H9 (cell line): Measurements from ENCODE around the gene ZNF683. TPM values are rescaled to one million over a fixed set of nuclear protein-coding genes. Genes with fewer than 3 reads are reported as not detected.

Experiments used
- DNase-seq: peaks from one replicate; pipeline ENCODE4 v3.0.0-alpha.2; 2017
- H2AFZ ChIP-seq: one replicate; pipeline ENCODE4 v1.6.1; 2013; ENCODE audit warnings: mild to moderate bottlenecking, low read length, control low read depth, moderate library complexity
- H2AK5ac ChIP-seq: 2 replicates; pipeline ENCODE4 v1.6.1; 2013; ENCODE audit warnings: low read length, control low read depth, mixed read lengths; ENCODE audit not compliant: insufficient read length
- H2BK120ac ChIP-seq: one replicate; pipeline ENCODE4 v1.6.1; 2013; ENCODE audit warnings: low read depth, mild to moderate bottlenecking, low read length, control low read depth, inconsistent platforms; ENCODE audit not compliant: poor library complexity, severe bottlenecking
- H2BK12ac ChIP-seq: 2 replicates; pipeline ENCODE4 v1.6.1; 2013; ENCODE audit warnings: low read length, control low read depth, mixed read lengths, low read depth; ENCODE audit not compliant: insufficient read length
- H2BK15ac ChIP-seq: 2 replicates; pipeline ENCODE4 v1.6.1; 2013; ENCODE audit warnings: low read depth, low read length, control low read depth
- H2BK20ac ChIP-seq: one replicate; pipeline ENCODE4 v1.6.1; 2013; ENCODE audit warnings: low read depth, mild to moderate bottlenecking, low read length, control low read depth, inconsistent platforms; ENCODE audit not compliant: poor library complexity, severe bottlenecking
- H2BK5ac ChIP-seq: 2 replicates; pipeline ENCODE4 v1.6.1; 2013; ENCODE audit warnings: low read length, control low read depth, mixed read lengths; ENCODE audit not compliant: insufficient read length
- H3K14ac ChIP-seq: 2 replicates; pipeline ENCODE4 v1.6.1; 2013; ENCODE audit warnings: low read length, control low read depth; ENCODE audit not compliant: insufficient read depth
- H3K18ac ChIP-seq: 2 replicates; pipeline ENCODE4 v1.6.1; 2013; ENCODE audit warnings: low read depth, mild to moderate bottlenecking, mixed read lengths, low read length, control low read depth; ENCODE audit not compliant: insufficient read length
- H3K23ac ChIP-seq: 2 replicates; pipeline ENCODE4 v1.6.1; 2013; ENCODE audit warnings: low read length, control low read depth, mixed read lengths, low read depth; ENCODE audit not compliant: insufficient read length
- H3K23me2 ChIP-seq: 2 replicates; pipeline ENCODE4 v1.6.1; 2013; ENCODE audit warnings: low read depth, mild to moderate bottlenecking, mixed read lengths, low read length, control low read depth; ENCODE audit not compliant: insufficient read length, poor library complexity, severe bottlenecking
- H3K27ac ChIP-seq: 2 replicates; pipeline ENCODE4 v1.5.1; 2013; ENCODE audit warnings: low read length, control low read depth, mixed read lengths, low read depth; ENCODE audit not compliant: insufficient read length
- H3K27me3 ChIP-seq: 2 replicates; pipeline ENCODE4 v1.6.1; 2013; ENCODE audit warnings: low read length, control low read depth, inconsistent platforms; ENCODE audit not compliant: insufficient read depth
- H3K4ac ChIP-seq: 2 replicates; pipeline ENCODE4 v1.6.1; 2013; ENCODE audit warnings: low read depth, mild to moderate bottlenecking, control low read depth, inconsistent platforms, low read length, moderate library complexity
- H3K4me1 ChIP-seq: 2 replicates; pipeline ENCODE4 v1.6.1; 2013; ENCODE audit warnings: low read length, control low read depth, inconsistent platforms; ENCODE audit not compliant: insufficient read depth
- H3K4me2 ChIP-seq: 2 replicates; pipeline ENCODE4 v1.6.1; 2013; ENCODE audit warnings: low read length, control low read depth, mixed read lengths; ENCODE audit not compliant: insufficient read length, insufficient read depth
- H3K56ac ChIP-seq: 2 replicates; pipeline ENCODE4 v1.6.1; 2013; ENCODE audit warnings: low read depth, mild to moderate bottlenecking, mixed read lengths, low read length, control low read depth; ENCODE audit not compliant: insufficient read length
- H3K79me1 ChIP-seq: 2 replicates; pipeline ENCODE4 v1.6.1; 2013; ENCODE audit warnings: low read depth, mild to moderate bottlenecking, moderate library complexity, low read length, control low read depth, inconsistent platforms; ENCODE audit not compliant: insufficient read depth, poor library complexity, severe bottlenecking
- H3K79me2 ChIP-seq: 2 replicates; pipeline ENCODE4 v1.6.1; 2013; ENCODE audit warnings: low read length, control low read depth, inconsistent platforms; ENCODE audit not compliant: insufficient read depth
- H3K9ac ChIP-seq: 2 replicates; pipeline ENCODE4 v1.6.1; 2013; ENCODE audit warnings: low read length, control low read depth, mixed read lengths; ENCODE audit not compliant: insufficient read length; ENCODE audit errors: extremely low read depth
- H3K9me3 ChIP-seq: one replicate; pipeline ENCODE4 v1.6.1; 2013; ENCODE audit warnings: low read depth, low read length, inconsistent platforms; ENCODE audit not compliant: control insufficient read depth
- H3T11ph ChIP-seq: one replicate; pipeline ENCODE4 v1.6.1; 2013; ENCODE audit warnings: mild to moderate bottlenecking, low read length, control low read depth, inconsistent platforms
- H4K20me1 ChIP-seq: one replicate; pipeline ENCODE4 v1.6.1; 2013; ENCODE audit not compliant: control insufficient read depth, insufficient read length, insufficient read depth
- H4K5ac ChIP-seq: 2 replicates; pipeline ENCODE4 v1.6.1; 2013; ENCODE audit warnings: low read depth, mild to moderate bottlenecking, mixed read lengths, low read length, control low read depth; ENCODE audit not compliant: insufficient read length
- H4K8ac ChIP-seq: replicated peaks from 2 replicates; pipeline ENCODE4 v1.6.1; 2013; ENCODE audit warnings: low read length, control low read depth, mixed read lengths, low read depth; ENCODE audit not compliant: insufficient read length
- H4K91ac ChIP-seq: 2 replicates; pipeline ENCODE4 v1.6.1; 2013; ENCODE audit warnings: low read depth, mild to moderate bottlenecking, moderate library complexity, mixed read lengths, low read length, control low read depth; ENCODE audit not compliant: insufficient read length
- H3K27ac Mint-ChIP-seq, 3 experiments: 2 replicates in 2 of 3; 3 replicates in 1 of 3; pipeline ENCODE4 v1.8.0; 2020 to 2021; ENCODE audit warnings: mixed read lengths in 3 of 3, mild to moderate bottlenecking in 1 of 3, moderate library complexity in 1 of 3
- H3K27me3 Mint-ChIP-seq: 2 replicates; pipeline ENCODE4 v1.8.0; 2021; ENCODE audit warnings: low read depth, mild to moderate bottlenecking, moderate library complexity, mixed read lengths
- H3K36me3 Mint-ChIP-seq, 3 experiments: 2 replicates in 2 of 3; 3 replicates in 1 of 3; pipeline ENCODE4 v1.8.0; 2020 to 2021; ENCODE audit warnings: low read depth in 3 of 3, mixed read lengths in 3 of 3; ENCODE audit not compliant: insufficient read depth in 1 of 3
- H3K4me1 Mint-ChIP-seq, 2 experiments: 2 replicates each; pipeline ENCODE4 v1.8.0; 2020; ENCODE audit warnings: mixed read lengths in 2 of 2
- H3K4me3 Mint-ChIP-seq, 2 experiments: 2 replicates in 1 of 2; 3 replicates in 1 of 2; pipeline ENCODE4 v1.8.0; 2020 to 2021; ENCODE audit warnings: mild to moderate bottlenecking in 2 of 2, mixed read lengths in 2 of 2, moderate library complexity in 1 of 2
- H3K9me3 Mint-ChIP-seq, 2 experiments: 2 replicates in 1 of 2; 3 replicates in 1 of 2; pipeline ENCODE4 v1.8.0; 2020; ENCODE audit warnings: mild to moderate bottlenecking in 2 of 2, mixed read lengths in 2 of 2, moderate library complexity in 1 of 2
- WGBS: extraction: QIAGEN DNeasy Blood & Tissue Kit; methylation state at CpG from one replicate; pipeline ENCODE4 v1.1.7; 2013; ENCODE audit warnings: missing lambda C conversion rate, low lambda C conversion rate, mixed read lengths; ENCODE audit not compliant: insufficient read length; ENCODE audit errors: extremely low coverage; 5-methylcytosine and 5-hydroxymethylcytosine counted together
- total RNA-seq: library from RNA; stranded (reverse); gene quantifications from 2 replicates; pipeline ENCODE4 v1.2.1, GENCODE V29; 2021
- TF ChIP-seq, protein P1 (sequence below): fragments of 200-600 bp; sonication (generic); conservative IDR thresholded peaks from 3 replicates; pipeline ENCODE4 v1.8.0; 2021; ENCODE audit warnings: antibody characterized with exemption, mild to moderate bottlenecking

Gene ZNF683
- total RNA-seq, 1 experiment from 2014 or later: not detected

DNA sequence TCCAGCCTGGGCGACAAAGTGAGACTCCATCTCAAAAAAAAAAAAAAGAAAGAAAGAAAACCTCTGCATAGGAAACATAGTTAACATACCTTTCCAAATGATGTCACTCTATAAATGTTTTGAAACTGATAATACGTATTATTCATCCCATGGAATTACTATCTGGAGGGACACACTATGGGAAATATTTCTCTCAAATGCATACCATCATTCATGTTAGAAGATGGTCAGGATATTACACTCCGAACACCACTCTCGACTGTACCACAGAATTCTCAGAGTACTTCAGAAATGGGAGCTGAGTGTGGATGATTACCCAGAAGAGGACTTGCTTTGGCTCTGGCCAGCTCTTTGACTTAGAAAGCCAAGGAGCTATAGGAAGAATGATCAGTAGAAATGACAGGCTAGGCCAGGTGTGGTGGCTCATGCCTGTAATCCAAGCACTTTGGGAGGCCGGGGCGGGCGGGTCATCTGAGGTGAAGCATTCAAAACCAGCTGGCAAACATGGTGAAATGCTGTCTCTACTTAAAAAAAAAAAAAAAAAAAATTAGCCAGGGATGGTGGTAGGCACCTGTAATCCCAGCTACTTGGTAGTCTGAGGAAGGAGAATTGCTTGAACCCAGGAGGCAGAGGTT lies 32.8 kb upstream of the ZNF683 start:
- no peak overlapping the region for H2BK12ac ChIP-seq
- no peak overlapping the region for H2BK5ac ChIP-seq
- H4K8ac ChIP-seq: no peak overlapping the region
- H2BK120ac ChIP-seq: no peak overlapping the region
- H3K9me3 ChIP-seq: no peaks in the 10 kb centered on the region
- Mint-ChIP-seq H3K27me3 (peaks cover 2% of the 10 kb centered on the region; the same call in 1 of the 2 replicates), H3K4me1 (peaks cover 14 to 17% of the 10 kb centered on the region in 2 experiments), H3K9me3 (no peaks in the 10 kb centered on the region; a peak in 1 of 5 replicates), H3K4me3 (no peak overlapping the region), H3K27ac (no peak overlapping the region; a peak in 1 of 7 replicates), H3K36me3 (no peaks in the 10 kb centered on the region)
- no peaks in the 10 kb centered on the region for H3K79me1 ChIP-seq
- H4K5ac ChIP-seq: no peak overlapping the region
- H4K20me1 ChIP-seq: no peaks in the 10 kb centered on the region
- H2BK20ac ChIP-seq: no peak overlapping the region
- H2AFZ ChIP-seq: no peak overlapping the region
- TF ChIP-seq, protein P1, sequence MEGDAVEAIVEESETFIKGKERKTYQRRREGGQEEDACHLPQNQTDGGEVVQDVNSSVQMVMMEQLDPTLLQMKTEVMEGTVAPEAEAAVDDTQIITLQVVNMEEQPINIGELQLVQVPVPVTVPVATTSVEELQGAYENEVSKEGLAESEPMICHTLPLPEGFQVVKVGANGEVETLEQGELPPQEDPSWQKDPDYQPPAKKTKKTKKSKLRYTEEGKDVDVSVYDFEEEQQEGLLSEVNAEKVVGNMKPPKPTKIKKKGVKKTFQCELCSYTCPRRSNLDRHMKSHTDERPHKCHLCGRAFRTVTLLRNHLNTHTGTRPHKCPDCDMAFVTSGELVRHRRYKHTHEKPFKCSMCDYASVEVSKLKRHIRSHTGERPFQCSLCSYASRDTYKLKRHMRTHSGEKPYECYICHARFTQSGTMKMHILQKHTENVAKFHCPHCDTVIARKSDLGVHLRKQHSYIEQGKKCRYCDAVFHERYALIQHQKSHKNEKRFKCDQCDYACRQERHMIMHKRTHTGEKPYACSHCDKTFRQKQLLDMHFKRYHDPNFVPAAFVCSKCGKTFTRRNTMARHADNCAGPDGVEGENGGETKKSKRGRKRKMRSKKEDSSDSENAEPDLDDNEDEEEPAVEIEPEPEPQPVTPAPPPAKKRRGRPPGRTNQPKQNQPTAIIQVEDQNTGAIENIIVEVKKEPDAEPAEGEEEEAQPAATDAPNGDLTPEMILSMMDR: no peak
- H3K23ac ChIP-seq: no peak overlapping the region
- H3K79me2 ChIP-seq: no peaks in the 10 kb centered on the region
- no peak overlapping the region for H2BK15ac ChIP-seq
- no peaks in the 10 kb centered on the region for H3K4me1 ChIP-seq
- no peak overlapping the region for H3K9ac ChIP-seq
- no peak for DNase-seq
- H3K27me3 ChIP-seq: no peaks in the 10 kb centered on the region
- no peak overlapping the region for H3K14ac ChIP-seq
- H3K27ac ChIP-seq: no peak overlapping the region
- H4K91ac ChIP-seq: no peak overlapping the region
- H3K23me2 ChIP-seq: peaks cover 18% of the 10 kb centered on the region
- no peak overlapping the region for H3T11ph ChIP-seq
- H3K56ac ChIP-seq: no peak overlapping the region
- no peak overlapping the region for H2AK5ac ChIP-seq
- no peak overlapping the region for H3K18ac ChIP-seq
- no CpG with 5 or more reads among the region's 7 CpGs for WGBS
- H3K4ac ChIP-seq: no peak overlapping the region
- no peak overlapping the region for H3K4me2 ChIP-seq
